ENCODE measurements around the gene ABCA13. TPM values are rescaled to one million over a fixed set of nuclear protein-coding genes. Genes with fewer than 3 reads are reported as not detected.

ABCA13 gene
- total and polyA plus RNA-seq, 2 donors from 2014 or later, result 0.62 to 6.0 TPM

DNA sequence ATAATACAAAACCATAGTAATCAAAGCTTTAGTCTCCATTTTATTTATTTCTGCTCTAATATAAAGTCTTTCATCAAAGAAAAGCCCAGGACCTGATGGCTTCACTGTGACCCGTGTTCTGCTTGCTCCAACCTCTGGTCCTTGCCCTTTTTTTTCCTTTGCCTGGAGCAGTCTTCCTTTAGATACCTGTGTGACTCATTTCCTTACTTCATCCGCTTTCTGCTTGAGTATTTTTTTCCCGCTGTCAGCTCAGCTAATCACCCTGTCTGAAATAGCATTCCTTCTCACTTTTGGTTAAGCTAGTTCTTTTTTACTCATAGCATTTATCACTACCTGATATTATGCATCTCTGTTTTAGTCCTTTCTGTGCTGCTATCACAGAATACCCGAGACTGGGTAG is 194.8 kb downstream of the ABCA13 start:
- intact Hi-C loops (cut with DNase I), result no loop called here
- H3K9ac ChIP-seq (ENCODE audit: low read length in 3 of 3), result no peak overlapping the region
- FAIRE-seq (no peak), DNase-seq (no peak)
- no peaks in the 10 kb centered on the region for H3K4me1 ChIP-seq (ENCODE audit: control insufficient read depth in 2 of 3, insufficient read depth in 2 of 3, low read depth in 1 of 3, low read length in 3 of 3)
- peaks cover 0 to 5% (median 0%) of the 10 kb centered on the region in 3 donors for H3K9me3 ChIP-seq (ENCODE audit: control insufficient read depth in 2 of 3, insufficient read depth in 1 of 3, low read length in 3 of 3)
- H3K27me3 ChIP-seq (ENCODE audit: control insufficient read depth, insufficient read depth, low read length), result no peaks in the 10 kb centered on the region
- H3K4me3 ChIP-seq (ENCODE audit: low read length in 3 of 3), result no peak overlapping the region
- TF ChIP-seq, protein P1, sequence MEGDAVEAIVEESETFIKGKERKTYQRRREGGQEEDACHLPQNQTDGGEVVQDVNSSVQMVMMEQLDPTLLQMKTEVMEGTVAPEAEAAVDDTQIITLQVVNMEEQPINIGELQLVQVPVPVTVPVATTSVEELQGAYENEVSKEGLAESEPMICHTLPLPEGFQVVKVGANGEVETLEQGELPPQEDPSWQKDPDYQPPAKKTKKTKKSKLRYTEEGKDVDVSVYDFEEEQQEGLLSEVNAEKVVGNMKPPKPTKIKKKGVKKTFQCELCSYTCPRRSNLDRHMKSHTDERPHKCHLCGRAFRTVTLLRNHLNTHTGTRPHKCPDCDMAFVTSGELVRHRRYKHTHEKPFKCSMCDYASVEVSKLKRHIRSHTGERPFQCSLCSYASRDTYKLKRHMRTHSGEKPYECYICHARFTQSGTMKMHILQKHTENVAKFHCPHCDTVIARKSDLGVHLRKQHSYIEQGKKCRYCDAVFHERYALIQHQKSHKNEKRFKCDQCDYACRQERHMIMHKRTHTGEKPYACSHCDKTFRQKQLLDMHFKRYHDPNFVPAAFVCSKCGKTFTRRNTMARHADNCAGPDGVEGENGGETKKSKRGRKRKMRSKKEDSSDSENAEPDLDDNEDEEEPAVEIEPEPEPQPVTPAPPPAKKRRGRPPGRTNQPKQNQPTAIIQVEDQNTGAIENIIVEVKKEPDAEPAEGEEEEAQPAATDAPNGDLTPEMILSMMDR (IDR thresholded peaks at IDR 0.05; ENCODE audit: borderline replicate concordance, extremely low read depth, insufficient read depth), result no peak
- no peak overlapping the region for H3K27ac ChIP-seq (ENCODE audit: low read depth in 2 of 2, low read length in 2 of 2)
- no peaks in the 10 kb centered on the region for H3K36me3 ChIP-seq (ENCODE audit: control insufficient read depth in 2 of 3, insufficient read depth in 3 of 3, low read length in 3 of 3)

DNA sequence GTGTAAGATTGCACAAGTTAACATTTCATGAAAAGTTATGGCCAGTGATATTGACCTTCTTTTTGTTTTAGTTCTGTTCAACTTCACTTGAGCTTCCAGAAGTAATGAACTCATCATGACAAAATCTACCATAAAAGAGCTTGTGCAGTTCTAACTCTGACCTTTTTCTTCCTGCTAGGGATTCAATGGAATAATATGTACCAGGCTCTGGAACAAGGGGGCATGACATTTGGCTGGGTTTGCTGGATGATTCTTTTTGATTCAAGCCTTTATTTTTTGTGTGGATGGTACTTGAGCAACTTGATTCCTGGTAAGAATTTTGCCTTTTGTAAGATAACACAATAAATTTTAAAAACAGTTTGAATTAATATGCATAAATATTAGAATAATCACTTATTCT is 205.0 kb downstream of the ABCA13 start:
- Histone ChIP-seq H3K9me3 (ENCODE audit: control insufficient read depth in 2 of 3, insufficient read depth in 1 of 3, low read length in 3 of 3) (peaks cover 0 to 3% (median 0%) of the 10 kb centered on the region in 3 donors), H3K9ac (ENCODE audit: low read length in 3 of 3) (no peak overlapping the region), H3K36me3 (ENCODE audit: control insufficient read depth in 2 of 3, insufficient read depth in 3 of 3, low read length in 3 of 3) (no peaks in the 10 kb centered on the region), H3K27ac (ENCODE audit: low read depth in 2 of 2, low read length in 2 of 2) (no peak overlapping the region), H3K4me3 (ENCODE audit: low read length in 3 of 3) (no peak overlapping the region), H3K27me3 (ENCODE audit: control insufficient read depth, insufficient read depth, low read length) (no peaks in the 10 kb centered on the region), H3K4me1 (ENCODE audit: control insufficient read depth in 2 of 3, insufficient read depth in 2 of 3, low read depth in 1 of 3, low read length in 3 of 3) (no peaks in the 10 kb centered on the region)
- intact Hi-C loops (cut with DNase I), result no loop called here
- FAIRE-seq, result no peak
- no peak for DNase-seq
- TF ChIP-seq, protein P1 (IDR thresholded peaks at IDR 0.05; ENCODE audit: borderline replicate concordance, extremely low read depth, insufficient read depth), result no peak

DNA sequence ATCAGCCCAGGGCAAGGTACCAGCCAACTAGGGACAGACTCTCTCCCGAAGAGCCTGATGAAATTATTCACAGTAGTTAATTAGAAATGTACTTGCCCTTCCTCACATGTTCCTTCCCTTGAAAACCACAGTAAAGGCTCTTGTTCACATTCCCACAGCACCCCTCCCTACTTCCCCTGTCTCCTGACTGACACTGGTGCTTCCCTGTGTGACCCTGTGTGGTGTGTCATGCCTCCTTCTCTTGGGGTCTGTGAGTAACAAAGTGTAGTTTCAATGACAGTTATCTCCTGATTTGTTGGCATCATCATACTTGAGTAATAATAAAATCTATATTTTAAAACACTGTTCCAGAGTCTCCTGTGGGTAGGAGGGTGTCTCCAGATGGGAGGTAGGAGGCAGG is 209.7 kb downstream of the ABCA13 start:
- TF ChIP-seq, protein P1 (IDR thresholded peaks at IDR 0.05; ENCODE audit: borderline replicate concordance, extremely low read depth, insufficient read depth), result no peak
- no peaks in the 10 kb centered on the region for H3K27me3 ChIP-seq (ENCODE audit: control insufficient read depth, insufficient read depth, low read length)
- H3K4me3 ChIP-seq (ENCODE audit: low read length in 3 of 3), result no peak overlapping the region
- no peak overlapping the region for H3K9ac ChIP-seq (ENCODE audit: low read length in 3 of 3)
- intact Hi-C loops (cut with DNase I), result no loop called here
- no peaks in the 10 kb centered on the region for H3K9me3 ChIP-seq (ENCODE audit: control insufficient read depth in 2 of 3, insufficient read depth in 1 of 3, low read length in 3 of 3)
- FAIRE-seq (no peak), DNase-seq (no peak)
- H3K4me1 ChIP-seq (ENCODE audit: control insufficient read depth in 2 of 3, insufficient read depth in 2 of 3, low read depth in 1 of 3, low read length in 3 of 3), result no peaks in the 10 kb centered on the region
- no peak overlapping the region for H3K27ac ChIP-seq (ENCODE audit: low read depth in 2 of 2, low read length in 2 of 2)
- H3K36me3 ChIP-seq (ENCODE audit: control insufficient read depth in 2 of 3, insufficient read depth in 3 of 3, low read length in 3 of 3), result no peaks in the 10 kb centered on the region

DNA sequence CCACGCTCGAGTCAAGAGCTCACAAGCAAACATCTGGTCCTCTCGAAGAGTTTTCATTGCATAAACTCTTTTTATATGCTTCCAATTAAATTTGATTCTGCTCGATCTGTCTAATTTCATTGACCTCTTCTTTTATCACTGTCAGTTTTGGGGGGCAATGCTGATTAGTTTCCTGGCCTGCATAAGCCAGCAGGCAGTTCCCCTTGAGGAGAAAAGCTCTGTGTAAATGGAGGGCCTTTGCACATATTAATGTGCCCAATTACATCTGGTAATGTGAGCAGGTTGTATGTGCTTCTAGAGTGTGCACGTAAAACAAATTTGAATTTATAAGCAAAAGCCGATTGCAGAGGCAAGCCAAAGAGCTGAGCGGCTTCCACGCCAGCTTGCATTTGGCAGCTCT is 210.3 kb downstream of the ABCA13 start:
- no peaks in the 10 kb centered on the region for H3K27me3 ChIP-seq (ENCODE audit: control insufficient read depth, insufficient read depth, low read length)
- H3K27ac ChIP-seq (ENCODE audit: low read depth in 2 of 2, low read length in 2 of 2), result no peak overlapping the region
- intact Hi-C loops (cut with DNase I), result no loop called here
- no peak overlapping the region for H3K9ac ChIP-seq (ENCODE audit: low read length in 3 of 3)
- H3K9me3 ChIP-seq (ENCODE audit: control insufficient read depth in 2 of 3, insufficient read depth in 1 of 3, low read length in 3 of 3), result no peaks in the 10 kb centered on the region
- DNase-seq (no peak), FAIRE-seq (no peak)
- H3K36me3 ChIP-seq (ENCODE audit: control insufficient read depth in 2 of 3, insufficient read depth in 3 of 3, low read length in 3 of 3), result no peaks in the 10 kb centered on the region
- no peak overlapping the region for H3K4me3 ChIP-seq (ENCODE audit: low read length in 3 of 3)
- TF ChIP-seq, protein P1 (IDR thresholded peaks at IDR 0.05; ENCODE audit: borderline replicate concordance, extremely low read depth, insufficient read depth), result no peak
- H3K4me1 ChIP-seq (ENCODE audit: control insufficient read depth in 2 of 3, insufficient read depth in 2 of 3, low read depth in 1 of 3, low read length in 3 of 3), result no peaks in the 10 kb centered on the region
